Prostate gland (tissue), 2 donors: ENCODE results near the gene KCNJ13. TPM values are rescaled to one million over a fixed set of nuclear protein-coding genes. Genes with fewer than 3 reads are reported as not detected.

Source experiments
- DNase-seq: peaks from one replicate; pipeline ENCODE4 v3.0.0-alpha.2; 2019; ENCODE audit warnings: low spot score
- H3K27ac ChIP-seq, 2 donors: fragments of 200-600 bp; sonication (generic); 2 replicates each; pipeline ENCODE4 v1.5.1; 2017 to 2019
- H3K27me3 ChIP-seq: fragments of 200-600 bp; sonication (generic); replicated peaks from 2 replicates; pipeline ENCODE4 v1.5.1; 2019; ENCODE audit not compliant: insufficient read depth
- H3K36me3 ChIP-seq, 2 donors: fragments of 200-600 bp; sonication (generic); 1 replicate in 1 of 2; 2 replicates in 1 of 2; pipeline versions ENCODE4 v1.5.1 to v1.8.1; 2017 to 2019
- H3K4me1 ChIP-seq: fragments of 200-600 bp; sonication (generic); replicated peaks from 2 replicates; pipeline ENCODE4 v1.5.1; 2019
- H3K4me3 ChIP-seq, 2 donors: fragments of 200-600 bp; sonication (generic); 2 replicates each; pipeline ENCODE4 v1.5.1; 2017 to 2019
- H3K9me3 ChIP-seq: fragments of 200-600 bp; sonication (generic); 2 replicates; pipeline ENCODE4 v1.5.1; 2017
- CTCF ChIP-seq, 4 experiments: fragments of 200-600 bp in 2 of 4; fragments of 450-650 bp in 2 of 4; sonication (generic) in 2 of 4; IDR thresholded peaks; 1 replicate in 3 of 4; 2 replicates in 1 of 4; pipeline ENCODE4 v1.5.1; 2016 to 2019; ENCODE audit warnings: antibody characterized with exemption in 4 of 4, mild to moderate bottlenecking in 2 of 4, moderate library complexity in 2 of 4
- POLR2A ChIP-seq: fragments of 450-650 bp; IDR thresholded peaks from one replicate; pipeline ENCODE4 v1.6.1; 2016; ENCODE audit warnings: antibody characterized with exemption, mild to moderate bottlenecking
- POLR2AphosphoS5 ChIP-seq: sonication (generic); formaldehyde crosslinking; IDR thresholded peaks from one replicate; pipeline ENCODE4 v1.6.1; 2017; ENCODE audit warnings: antibody characterized with exemption
- WGBS: methylation state at CpG from one replicate; pipeline ENCODE4 v1.1.5; 2018; 5-methylcytosine and 5-hydroxymethylcytosine counted together
- intact Hi-C: fragments of 100-400 bp; cut with DNase I; formaldehyde crosslinking; loops from one replicate; pipeline ENCODE4 v1.14.2; 2022
- total RNA-seq, 2 donors: library from RNA; depleted of rRNA; stranded (reverse); fragments of >200 nt; gene quantifications; one replicate each; pipeline ENCODE4 v1.1.0, GENCODE V29; 2016

Gene KCNJ13
- total RNA-seq, 2 donors from 2014 or later, result 0.32 to 3.5 TPM

DNA sequence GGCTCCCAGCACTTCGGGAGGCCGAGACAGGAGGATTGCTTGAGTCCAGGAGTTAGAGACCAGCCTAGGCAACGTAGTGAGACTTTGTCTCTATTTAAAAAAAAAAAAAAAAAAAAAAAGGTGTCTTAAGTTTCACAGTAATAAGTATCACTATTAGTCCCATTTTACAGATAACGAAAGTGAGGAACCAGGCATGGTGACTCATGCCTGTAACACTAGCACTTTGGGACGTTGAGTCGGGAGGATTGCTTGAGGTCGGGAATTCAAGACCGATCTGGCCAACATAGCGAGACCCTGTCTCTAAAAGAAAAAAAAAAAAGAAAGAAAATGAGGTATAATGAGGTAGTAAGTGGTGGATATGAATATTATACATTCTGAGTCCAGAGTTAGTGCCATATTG is 2.5 kb downstream of the KCNJ13 start:
- no peak overlapping the region for H3K27ac ChIP-seq
- H3K9me3 ChIP-seq, result no peaks in the 10 kb centered on the region
- intact Hi-C loops, result no loop called here
- no peaks in the 10 kb centered on the region for H3K4me1 ChIP-seq
- H3K36me3 ChIP-seq, result no peaks in the 10 kb centered on the region
- DNase-seq, result no peak
- H3K27me3 ChIP-seq, result no peaks in the 10 kb centered on the region
- no peak overlapping the region for H3K4me3 ChIP-seq
- TF ChIP-seq CTCF (IDR thresholded peaks at IDR 0.05) (no peak), POLR2A (no peak), POLR2AphosphoS5 (no peak)
- 95% methylated on average over 9 of the region's 9 CpGs for WGBS

- intact Hi-C loops, result no loop called here
- Histone ChIP-seq H3K4me1 (no peaks in the 10 kb centered on the region), H3K27me3 (no peaks in the 10 kb centered on the region), H3K9me3 (no peaks in the 10 kb centered on the region), H3K4me3 (no peak overlapping the region), H3K36me3 (no peaks in the 10 kb centered on the region), H3K27ac (no peak overlapping the region)
- WGBS, result 78% methylated on average over 2 of the region's 2 CpGs
- no peak for TF ChIP-seq CTCF (IDR thresholded peaks at IDR 0.05)
- no peak for TF ChIP-seq POLR2A
- no peak for TF ChIP-seq POLR2AphosphoS5
- DNase-seq, result no peak
Observed at GRCh38 chr2:232772531-232772930, 3.8 kb downstream of the KCNJ13 start.

- WGBS, result 75% methylated on average over 1 of the region's 1 CpG
- intact Hi-C loops, result no loop called here
- Histone ChIP-seq H3K4me3 (no peak overlapping the region), H3K27ac (no peak overlapping the region), H3K4me1 (no peaks in the 10 kb centered on the region), H3K9me3 (no peaks in the 10 kb centered on the region), H3K27me3 (no peaks in the 10 kb centered on the region), H3K36me3 (no peaks in the 10 kb centered on the region)
- DNase-seq, result no peak
- TF ChIP-seq POLR2AphosphoS5 (no peak), POLR2A (no peak), CTCF (IDR thresholded peaks at IDR 0.05) (no peak)
Observed at GRCh38 chr2:232771870-232772269, 4.5 kb downstream of the KCNJ13 start.

- Histone ChIP-seq H3K27me3 (no peaks in the 10 kb centered on the region), H3K4me1 (no peaks in the 10 kb centered on the region), H3K4me3 (no peak overlapping the region), H3K9me3 (no peaks in the 10 kb centered on the region), H3K36me3 (no peaks in the 10 kb centered on the region), H3K27ac (no peak overlapping the region)
- TF ChIP-seq POLR2AphosphoS5, result no peak
- TF ChIP-seq POLR2A, result no peak
- no peak for TF ChIP-seq CTCF (IDR thresholded peaks at IDR 0.05)
- no peak for DNase-seq
- intact Hi-C loops, result no loop called here
Observed at GRCh38 chr2:232770207-232770606, 6.2 kb downstream of the KCNJ13 start.

GRCh38 chr2:232767866-232768265 is 8.5 kb downstream of the KCNJ13 start:
- WGBS, result 83% methylated on average over 1 of the region's 1 CpG
- Histone ChIP-seq H3K4me3 (no peak overlapping the region), H3K36me3 (no peaks in the 10 kb centered on the region), H3K9me3 (no peaks in the 10 kb centered on the region), H3K27me3 (no peaks in the 10 kb centered on the region), H3K27ac (no peak overlapping the region), H3K4me1 (no peaks in the 10 kb centered on the region)
- DNase-seq, result no peak
- TF ChIP-seq POLR2AphosphoS5 (no peak), CTCF (IDR thresholded peaks at IDR 0.05) (no peak), POLR2A (no peak)
- intact Hi-C loops, result no loop called here
